Measurements from ENCODE around the gene MFSD6. TPM values are rescaled to one million over a fixed set of nuclear protein-coding genes. Genes with fewer than 3 reads are reported as not detected.

Gene MFSD6
- total RNA-seq, 4 donors from 2014 or later, result 24.2 to 47.5 (median 42.0) TPM

- TF ChIP-seq CTCF (IDR thresholded peaks at IDR 0.05; ENCODE audit: low read depth), result no peak
These were observed 25.3 kb upstream of the MFSD6 start for GRCh38 chr2:190382851-190383250.

DNA sequence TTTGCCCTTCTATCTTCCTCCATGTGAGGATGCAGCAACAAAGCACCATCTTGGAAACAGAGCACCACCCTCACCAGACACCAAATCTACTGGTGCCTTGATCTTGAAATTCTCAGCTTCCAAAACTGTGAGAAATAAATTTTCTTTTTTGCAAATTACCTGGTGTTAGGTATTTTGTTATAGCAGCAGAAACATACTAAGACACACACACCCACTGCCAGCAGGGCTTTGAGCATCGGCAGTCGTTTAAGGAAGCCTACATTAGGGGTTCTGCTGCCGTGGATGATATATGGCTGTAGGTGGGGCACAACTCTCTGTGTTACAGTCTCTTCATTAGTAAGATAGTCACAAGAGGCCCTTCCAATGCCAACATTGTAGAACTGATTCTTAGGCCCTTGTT, 20.7 kb upstream of the MFSD6 start:
- no peak for TF ChIP-seq CTCF (IDR thresholded peaks at IDR 0.05; ENCODE audit: low read depth)

- TF ChIP-seq CTCF (IDR thresholded peaks at IDR 0.05; ENCODE audit: low read depth), result no peak
These were observed 11.9 kb upstream of the MFSD6 start for GRCh38 chr2:190396271-190396670.

GRCh38 chr2:190402986-190403603, 5.1 kb upstream of the MFSD6 start:
- no peak for TF ChIP-seq CTCF (IDR thresholded peaks at IDR 0.05; ENCODE audit: low read depth)

- TF ChIP-seq CTCF (IDR thresholded peaks at IDR 0.05; ENCODE audit: low read depth), result no peak
These were observed 3.7 kb upstream of the MFSD6 start for GRCh38 chr2:190404487-190404886.

DNA sequence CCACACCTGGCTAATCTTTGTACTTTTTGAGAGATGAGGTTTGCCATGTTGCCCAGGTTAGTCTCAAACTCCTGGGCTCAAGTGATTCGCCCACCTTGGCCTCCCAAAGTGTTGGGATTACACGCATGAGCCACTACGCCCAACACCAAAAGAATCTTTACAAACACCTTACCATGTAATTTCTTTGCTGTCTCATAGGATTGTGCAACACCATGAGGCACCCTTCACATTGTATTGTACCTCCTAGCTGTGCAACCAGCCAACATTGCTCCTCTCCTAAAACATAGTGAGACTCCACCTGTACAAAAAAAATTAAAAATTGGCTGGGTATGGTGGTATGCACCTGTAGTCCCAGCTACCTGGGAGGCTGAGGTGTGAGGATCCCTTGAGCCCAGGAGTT, 3.1 kb upstream of the MFSD6 start:
- TF ChIP-seq CTCF (IDR thresholded peaks at IDR 0.05; ENCODE audit: low read depth), result no peak

- TF ChIP-seq CTCF (IDR thresholded peaks at IDR 0.05; ENCODE audit: low read depth), result no peak
These were observed 2.2 kb upstream of the MFSD6 start for GRCh38 chr2:190405995-190406394.

All from subcutaneous adipose tissue (tissue), 4 donors.